Ovary (tissue), 3 donors: Measurements from ENCODE around the gene INIP.

Experiments
- EP300 ChIP-seq: sonication (generic); formaldehyde crosslinking; IDR thresholded peaks from one replicate; pipeline ENCODE4 v1.6.1; 2017; ENCODE audit warnings: antibody characterized with exemption
- POLR2A ChIP-seq: fragments of 450-650 bp; IDR thresholded peaks from one replicate; pipeline ENCODE4 v1.6.1; 2017; ENCODE audit warnings: antibody characterized with exemption, mild to moderate bottlenecking, moderate library complexity
- TF ChIP-seq, protein P1 (sequence below), 3 donors: fragments of 450-650 bp in 2 of 3; fragments of 200-600 bp in 1 of 3; IDR thresholded peaks; one replicate each; pipeline versions ENCODE4 v1.5.1 to v1.8.0; 2016 to 2022; ENCODE audit warnings: antibody characterized with exemption in 3 of 3, mild to moderate bottlenecking in 1 of 3
- donor health status: DM: no; HTN: no; CAD: no.

DNA sequence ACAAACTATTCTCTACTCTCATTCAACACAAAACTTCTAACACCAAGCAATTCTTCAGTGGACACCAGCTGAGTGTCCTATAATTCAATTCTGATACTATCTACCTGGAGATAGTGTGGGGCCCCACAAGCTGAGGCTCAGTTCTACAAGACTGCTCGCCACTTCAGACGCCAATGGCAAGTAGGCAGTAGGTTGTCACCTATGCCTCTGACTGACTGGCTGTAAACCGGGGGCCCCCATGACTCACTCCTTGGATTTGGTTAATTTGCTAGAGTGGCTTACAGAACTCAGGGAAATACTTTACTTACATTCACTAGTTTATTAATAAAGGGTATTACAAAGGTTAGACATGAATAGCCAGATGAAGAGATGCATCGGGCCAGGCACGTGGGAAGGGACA lies 21.5 kb downstream of the INIP start:
- TF ChIP-seq EP300 = no peak
- TF ChIP-seq, protein P1, sequence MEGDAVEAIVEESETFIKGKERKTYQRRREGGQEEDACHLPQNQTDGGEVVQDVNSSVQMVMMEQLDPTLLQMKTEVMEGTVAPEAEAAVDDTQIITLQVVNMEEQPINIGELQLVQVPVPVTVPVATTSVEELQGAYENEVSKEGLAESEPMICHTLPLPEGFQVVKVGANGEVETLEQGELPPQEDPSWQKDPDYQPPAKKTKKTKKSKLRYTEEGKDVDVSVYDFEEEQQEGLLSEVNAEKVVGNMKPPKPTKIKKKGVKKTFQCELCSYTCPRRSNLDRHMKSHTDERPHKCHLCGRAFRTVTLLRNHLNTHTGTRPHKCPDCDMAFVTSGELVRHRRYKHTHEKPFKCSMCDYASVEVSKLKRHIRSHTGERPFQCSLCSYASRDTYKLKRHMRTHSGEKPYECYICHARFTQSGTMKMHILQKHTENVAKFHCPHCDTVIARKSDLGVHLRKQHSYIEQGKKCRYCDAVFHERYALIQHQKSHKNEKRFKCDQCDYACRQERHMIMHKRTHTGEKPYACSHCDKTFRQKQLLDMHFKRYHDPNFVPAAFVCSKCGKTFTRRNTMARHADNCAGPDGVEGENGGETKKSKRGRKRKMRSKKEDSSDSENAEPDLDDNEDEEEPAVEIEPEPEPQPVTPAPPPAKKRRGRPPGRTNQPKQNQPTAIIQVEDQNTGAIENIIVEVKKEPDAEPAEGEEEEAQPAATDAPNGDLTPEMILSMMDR (IDR thresholded peaks at IDR 0.05) = no peak
- TF ChIP-seq POLR2A = no peak
